Measurements from ENCODE around the gene FXYD1. TPM values are rescaled to one million over a fixed set of nuclear protein-coding genes. Genes with fewer than 3 reads are reported as not detected.
A peak's percentile ranks its signal among the peaks of the same experiment; 100 is the strongest.
"Not testable (repeated sequence)": the region's sequence is repeated elsewhere in the genome, so short reads cannot be mapped to it uniquely, and the experiment has no call there.

FXYD1 gene
- polyA plus RNA-seq, 3 donors, result 21.8 to 27.0 (median 26.5) TPM

GRCh38 chr19:35122687-35123551, 15.7 kb upstream of the FXYD1 start:
- no peak for DNase-seq

DNA sequence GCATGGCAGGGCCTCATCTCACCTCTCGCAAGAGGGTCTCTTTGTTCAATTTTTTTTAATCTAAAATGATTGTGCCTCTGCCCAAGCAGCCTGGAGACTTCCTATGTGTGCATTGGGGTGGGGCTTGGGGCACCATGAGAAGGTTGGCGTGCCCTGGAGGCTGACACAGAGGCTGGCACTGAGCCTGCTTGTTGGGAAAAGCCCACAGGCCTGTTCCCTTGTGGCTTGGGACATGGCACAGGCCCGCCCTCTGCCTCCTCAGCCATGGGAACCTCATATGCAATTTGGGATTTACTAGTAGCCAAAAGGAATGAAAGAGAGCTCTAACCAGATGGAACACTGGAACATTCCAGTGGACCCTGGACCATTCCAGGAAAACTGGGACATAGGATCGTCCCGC, 15.1 kb upstream of the FXYD1 start:
- DNase-seq, result no peak

DNA sequence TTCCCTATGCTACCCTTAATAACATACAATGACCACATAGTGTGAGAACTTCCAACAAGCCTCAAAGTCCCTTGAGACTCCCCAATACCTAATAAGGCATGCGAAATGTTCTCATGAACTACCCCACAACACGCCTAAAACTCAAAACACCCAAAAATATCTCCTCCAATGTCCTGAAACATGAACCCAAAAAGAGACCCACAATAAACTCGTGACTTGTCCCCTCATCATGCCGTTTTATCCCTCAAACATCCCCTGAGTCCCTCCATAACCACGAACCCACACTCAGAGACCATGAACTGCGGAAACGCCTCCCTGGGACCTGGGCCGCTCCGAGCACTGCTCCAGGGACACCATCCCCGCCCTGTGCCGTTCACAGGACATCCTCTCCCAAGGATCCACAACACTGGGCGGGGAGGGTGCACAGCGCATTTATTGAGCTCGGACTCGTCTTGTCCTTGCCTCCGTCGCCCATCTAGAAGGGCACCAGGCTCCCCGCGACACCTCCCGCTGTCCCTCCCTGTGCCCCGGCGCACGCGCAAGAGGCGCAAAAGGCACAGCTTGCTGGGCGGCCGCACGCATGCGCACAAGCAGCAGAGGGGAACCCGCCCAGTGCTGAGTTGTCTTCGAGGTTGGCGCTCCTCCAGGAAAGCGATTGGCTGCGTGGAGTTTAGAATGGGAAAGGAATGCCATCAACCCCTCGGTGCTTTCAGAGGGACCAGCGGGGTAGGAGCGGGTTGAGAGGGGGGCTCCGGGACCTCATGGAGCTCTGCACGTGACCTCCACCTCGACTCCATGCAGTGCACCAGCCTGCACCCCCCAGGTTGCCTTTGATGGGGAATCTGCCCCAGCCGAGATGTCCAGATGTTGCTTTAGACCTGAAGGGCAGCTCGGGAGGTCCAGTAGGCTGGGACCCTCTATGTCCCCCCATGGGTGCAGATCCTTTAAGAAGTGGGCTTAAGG, 14.2 kb upstream of the FXYD1 start:
- DNase-seq, result peak; percentile 88

DNA sequence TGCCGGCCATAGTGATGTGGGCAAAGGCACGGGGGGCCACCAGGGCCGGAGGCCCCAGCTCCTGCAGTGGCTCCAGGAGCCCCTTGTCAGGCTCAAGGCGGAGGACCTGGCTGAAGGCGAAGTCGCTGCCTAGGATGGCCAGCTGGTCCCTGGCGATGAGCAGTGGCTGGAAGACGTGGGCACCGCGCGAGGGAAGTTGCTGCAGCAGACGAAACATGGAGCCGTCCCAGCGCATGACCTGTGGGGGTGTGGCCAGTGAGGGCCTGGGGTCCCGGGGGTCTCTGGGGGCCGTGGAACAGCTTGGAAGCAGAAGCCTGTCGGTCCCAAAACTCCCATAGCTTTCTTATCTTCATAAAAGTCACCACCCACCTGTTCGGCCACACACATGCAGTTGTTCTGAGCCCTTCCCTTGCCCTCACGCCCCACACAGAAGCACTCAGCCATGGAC, 13.3 kb upstream of the FXYD1 start:
- DNase-seq, result no peak

- DNase-seq, result no peak
Observed at GRCh38 chr19:35125749-35126623, 12.6 kb upstream of the FXYD1 start.

- DNase-seq, result no peak
Observed at GRCh38 chr19:35126624-35126959, 12.0 kb upstream of the FXYD1 start.

DNA sequence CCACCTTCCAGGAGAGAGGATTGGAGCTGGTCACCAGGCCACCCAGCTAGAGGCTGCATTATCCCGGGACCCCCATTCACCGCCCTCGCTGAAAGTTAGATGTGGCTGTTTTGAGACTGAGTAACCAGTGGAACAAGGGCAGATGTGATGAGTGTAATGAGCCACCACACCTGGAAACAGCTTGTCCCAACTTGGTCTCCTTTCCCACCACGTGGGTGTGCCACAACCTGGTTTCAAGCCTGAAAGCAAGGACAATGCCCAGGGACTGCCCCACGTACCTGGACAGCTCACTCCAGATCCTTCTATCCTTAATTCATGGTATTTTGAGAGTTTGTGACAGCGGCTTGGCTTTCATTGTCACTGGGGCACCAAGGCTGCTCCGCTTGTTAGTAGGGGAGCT, 10.8 kb upstream of the FXYD1 start:
- no peak for DNase-seq

- no peak for DNase-seq
Observed at GRCh38 chr19:35128398-35129057, 10.1 kb upstream of the FXYD1 start.

DNA sequence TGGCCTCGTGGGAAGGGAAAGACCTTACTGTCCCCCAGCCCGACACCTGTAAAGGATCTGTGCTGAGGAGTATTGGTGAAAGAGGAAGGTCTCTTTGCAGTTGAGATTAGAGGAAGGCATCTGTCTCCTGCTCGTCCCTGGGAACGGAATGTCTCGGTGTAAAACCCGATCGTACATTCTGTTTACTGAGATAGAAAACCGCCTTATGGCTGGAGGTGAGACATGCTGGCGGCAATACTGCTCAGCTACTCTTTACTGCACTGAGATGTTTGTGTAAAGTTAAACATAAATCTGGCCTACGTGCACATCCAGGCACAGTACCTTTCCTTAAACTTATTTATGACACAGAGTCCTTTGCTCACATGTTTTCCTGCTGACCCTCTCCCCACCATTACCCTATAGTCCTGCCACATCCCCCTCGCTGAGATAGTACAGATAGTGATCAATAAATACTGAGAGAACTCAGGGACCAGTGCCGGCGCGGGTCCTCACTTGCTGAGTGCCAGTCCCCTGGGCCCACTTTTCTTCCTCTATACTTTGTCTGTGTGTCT, 8.8 kb upstream of the FXYD1 start:
- not testable (repeated sequence) for DNase-seq

GRCh38 chr19:35130761-35131720, 7.6 kb upstream of the FXYD1 start:
- DNase-seq, result no peak

GRCh38 chr19:35132254-35132653, 6.4 kb upstream of the FXYD1 start:
- DNase-seq, result no peak

DNA sequence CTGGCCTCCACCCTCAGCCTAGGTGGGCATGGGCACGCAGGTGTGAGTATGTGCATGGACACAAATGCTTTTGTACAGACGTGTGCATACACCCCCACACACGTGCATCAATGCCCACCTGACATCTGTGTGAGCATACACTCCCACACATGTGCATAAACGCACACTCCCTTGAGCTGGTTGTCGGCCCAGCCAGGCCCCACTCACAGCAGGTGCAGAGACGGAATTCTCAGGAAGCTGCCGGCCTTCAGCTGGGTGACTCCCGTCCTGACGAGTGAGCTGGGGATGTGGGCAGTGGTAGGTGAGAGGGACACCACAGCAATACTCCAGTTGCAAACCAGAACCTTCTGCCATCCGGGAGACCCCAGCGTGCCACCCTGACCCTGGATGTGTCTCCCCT, 4.8 kb upstream of the FXYD1 start:
- no peak for DNase-seq

DNA sequence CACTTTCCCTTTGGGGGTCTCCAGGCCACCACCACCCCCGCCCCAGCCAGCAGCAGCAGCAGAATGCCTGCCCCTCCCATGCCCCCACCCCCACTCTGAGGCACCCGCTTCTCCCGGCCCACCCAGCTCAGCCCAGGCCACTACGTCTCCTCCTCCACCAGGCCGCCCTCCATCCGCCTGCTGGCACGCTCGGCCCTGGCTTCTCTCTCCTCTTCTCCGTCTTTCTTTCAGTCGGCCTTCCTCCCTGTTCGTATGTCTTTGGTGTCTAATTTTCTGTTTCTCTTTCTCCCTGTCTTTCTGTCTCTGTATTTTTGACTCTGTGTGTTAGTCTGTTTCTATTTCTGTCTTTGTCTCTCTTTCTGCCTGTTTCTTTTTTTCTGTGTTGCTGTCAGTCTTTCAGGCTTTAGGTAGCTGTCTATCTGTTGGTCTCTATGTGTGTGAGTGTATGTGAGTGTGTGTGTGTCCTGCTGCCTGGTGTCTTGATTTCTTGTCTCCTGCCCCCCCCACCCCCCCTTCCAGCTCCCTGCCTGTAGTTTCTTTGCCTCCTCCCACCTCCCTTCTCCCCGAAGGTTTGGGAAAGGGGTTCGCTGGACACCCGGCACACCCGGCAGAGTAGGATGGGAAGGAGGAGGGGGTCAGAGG, 3.9 kb upstream of the FXYD1 start, which contains the start of gene LGI4:
Gene LGI4 (minus strand): TSS at position 459 of the 642 bp plus-strand sequence. CDS start 379 bp downstream, at position 80.
- no peak for DNase-seq

DNA sequence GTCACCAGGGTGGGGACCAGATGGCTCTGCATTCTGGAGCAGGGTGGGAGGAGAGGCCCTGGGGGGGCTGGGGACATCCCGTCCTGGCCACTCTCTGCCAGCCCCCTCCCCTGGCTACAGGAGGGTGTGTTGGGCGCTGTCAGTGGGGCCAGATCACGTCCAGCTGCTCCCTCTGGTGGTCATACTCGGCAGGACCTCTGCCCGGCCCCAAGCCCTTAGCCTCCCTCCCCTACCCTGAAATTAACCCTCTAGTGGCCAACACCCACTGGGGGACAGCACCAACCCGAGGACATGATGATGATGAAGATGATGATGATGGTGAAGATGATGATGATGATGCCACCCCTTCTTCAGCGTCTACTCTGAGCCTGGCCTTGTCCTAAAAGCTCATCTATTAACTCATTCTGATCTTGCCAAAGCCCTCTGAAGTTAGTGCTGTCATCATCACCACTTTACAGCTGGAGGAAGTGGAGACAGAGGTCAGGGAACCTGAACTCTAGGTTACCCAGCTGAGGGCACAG, 3.2 kb upstream of the FXYD1 start:
- peak; percentile 81 for DNase-seq

DNA sequence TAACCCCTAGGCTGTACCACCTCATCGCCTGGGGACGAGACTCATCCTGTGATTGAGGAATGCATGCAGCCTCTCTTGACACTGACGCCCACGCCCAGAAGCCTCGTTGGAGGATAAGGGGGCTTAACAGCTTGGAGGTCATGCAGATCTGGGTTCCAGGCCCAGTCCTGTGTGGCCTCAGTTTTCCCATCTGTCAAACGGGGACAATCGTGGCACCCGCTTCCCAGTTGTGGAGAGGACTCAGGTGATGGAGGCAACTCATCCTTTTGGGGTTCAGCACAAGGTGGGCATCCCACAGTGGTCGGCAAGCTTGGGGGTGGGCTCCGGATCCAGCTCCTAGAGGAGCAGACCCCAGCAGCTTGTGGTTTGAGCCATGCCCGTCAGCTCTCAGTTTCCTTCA, 2.4 kb upstream of the FXYD1 start:
- no peak for DNase-seq

DNA sequence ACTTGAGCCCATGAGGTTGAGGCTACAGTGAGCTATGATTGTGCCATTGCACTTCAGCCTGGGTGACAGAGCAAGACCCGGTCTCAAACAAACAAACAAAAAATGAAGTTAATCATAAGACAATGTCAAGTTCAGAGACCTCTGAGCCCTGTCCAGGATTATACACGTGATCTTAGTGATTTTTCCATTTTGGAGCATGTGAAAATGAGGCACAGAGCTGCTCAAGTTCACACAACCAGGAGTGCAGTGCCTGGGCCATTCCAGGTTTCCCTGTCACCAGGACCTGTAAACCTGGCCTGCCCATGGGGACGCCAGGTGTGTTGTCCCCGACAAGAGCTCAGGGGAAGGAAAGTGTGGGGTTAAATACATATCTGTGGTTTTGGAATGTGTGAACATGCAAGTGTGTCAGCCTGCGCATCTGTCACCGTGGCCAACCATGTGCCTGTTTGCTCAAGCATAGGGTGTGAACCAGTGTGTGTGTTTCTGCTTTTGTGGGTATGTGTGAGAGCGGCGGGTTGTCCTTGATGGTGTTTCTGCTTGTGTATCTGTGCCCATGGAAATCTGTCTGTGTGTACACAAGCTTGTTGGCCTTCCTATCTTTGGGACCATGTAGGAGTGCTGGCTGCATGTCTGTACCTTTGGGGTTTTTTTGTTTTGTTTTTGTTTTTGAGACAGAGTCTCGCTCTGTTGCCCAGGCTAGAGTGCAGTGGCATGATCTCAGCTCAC, 1.5 kb upstream of the FXYD1 start:
- no peak for DNase-seq

- no peak for DNase-seq
Observed at GRCh38 chr19:35140207-35140961, 1.8 kb downstream of the FXYD1 start.
